GM10266 (cell line): ENCODE measurements around the gene CLEC18A.
"Not testable (repeated sequence)": the region's sequence is repeated elsewhere in the genome, so short reads cannot be mapped to it uniquely, and the experiment has no call there.

Experiments
- DNase-seq: peaks from one replicate; pipeline ENCODE4 v3.0.0; 2012; ENCODE audit errors: extremely low spot score

Gene CLEC18A

DNA sequence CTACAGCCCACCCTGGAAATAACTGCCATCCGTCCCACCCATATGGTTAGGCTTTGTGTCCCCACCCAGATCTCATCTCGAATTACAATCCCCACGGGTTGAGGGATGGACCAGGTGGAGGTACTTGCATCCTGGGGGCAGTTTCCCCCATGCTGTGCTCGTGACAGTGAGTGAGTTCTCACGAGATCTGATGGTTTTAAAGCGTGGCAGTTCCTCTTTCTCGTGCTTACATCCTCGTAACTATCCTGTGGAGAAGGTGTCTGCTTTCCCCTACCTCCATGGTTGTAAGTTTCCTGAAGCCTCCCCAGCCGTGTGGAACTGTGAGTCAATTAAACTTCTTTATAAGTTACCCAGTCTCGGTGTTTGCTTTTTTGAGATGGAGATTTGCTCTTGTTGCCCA is 17.0 kb downstream of the CLEC18A start:
- not testable (repeated sequence) for DNase-seq

DNA sequence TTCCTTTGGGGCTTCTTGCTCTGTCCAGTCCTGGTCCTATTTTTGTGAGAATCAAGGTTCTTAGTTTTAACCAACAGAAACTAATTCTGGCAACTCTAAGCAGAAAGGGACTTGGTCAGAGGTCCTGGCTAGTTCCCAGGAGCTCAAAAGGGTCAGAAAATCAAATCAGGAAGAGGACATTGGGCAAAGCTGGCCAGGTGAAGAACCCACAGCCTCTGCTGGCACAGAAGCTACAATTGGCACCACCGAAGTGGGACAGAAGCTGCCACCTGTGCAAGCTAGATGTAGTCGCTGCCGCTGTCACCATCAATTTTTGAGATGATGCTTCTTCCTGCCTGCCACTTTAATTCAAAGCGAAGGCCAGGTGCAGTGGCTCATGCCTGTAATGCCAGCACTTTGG is 18.5 kb downstream of the CLEC18A start:
- DNase-seq = not testable (repeated sequence)

DNA sequence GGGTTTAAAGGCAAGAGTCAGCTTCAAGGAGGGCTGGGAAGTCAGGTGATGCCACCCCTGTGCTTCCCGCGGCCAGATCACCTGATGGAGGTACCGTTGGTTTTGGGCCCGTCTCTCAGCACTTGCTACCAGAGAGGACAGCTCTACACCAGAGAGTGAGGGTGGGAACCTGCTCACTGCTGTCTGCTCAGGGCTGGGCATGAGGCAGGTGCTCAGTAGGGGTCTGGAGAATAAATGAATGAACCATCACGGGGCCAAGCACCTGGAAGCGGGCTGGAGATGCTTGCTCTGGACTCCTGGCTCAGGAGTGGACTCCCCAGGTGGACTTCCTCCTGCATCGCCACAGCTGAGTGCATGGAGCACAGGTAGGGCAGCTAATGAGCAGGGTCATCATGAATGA is 21.0 kb downstream of the CLEC18A start:
- not testable (repeated sequence) for DNase-seq

DNA sequence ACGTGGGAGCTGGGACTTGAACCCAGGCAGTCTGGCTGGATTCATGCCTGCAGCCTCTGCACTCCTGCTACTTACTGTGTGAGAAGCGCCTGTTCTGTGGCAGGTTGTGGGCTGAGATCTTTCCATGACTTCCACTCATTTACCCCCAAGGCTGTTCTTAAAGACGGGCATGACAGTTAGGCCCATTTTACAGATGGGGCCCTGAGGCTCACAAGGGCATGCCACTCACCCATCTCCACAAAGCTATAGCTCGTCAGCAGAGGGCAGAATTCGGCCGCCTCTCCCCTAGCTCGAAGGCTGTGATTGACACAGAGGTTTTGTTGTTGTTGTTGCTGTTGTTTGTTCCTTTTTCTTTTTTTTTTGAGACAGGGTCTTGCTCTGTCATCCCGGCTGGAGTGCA is 21.8 kb downstream of the CLEC18A start:
- DNase-seq = not testable (repeated sequence)

DNA sequence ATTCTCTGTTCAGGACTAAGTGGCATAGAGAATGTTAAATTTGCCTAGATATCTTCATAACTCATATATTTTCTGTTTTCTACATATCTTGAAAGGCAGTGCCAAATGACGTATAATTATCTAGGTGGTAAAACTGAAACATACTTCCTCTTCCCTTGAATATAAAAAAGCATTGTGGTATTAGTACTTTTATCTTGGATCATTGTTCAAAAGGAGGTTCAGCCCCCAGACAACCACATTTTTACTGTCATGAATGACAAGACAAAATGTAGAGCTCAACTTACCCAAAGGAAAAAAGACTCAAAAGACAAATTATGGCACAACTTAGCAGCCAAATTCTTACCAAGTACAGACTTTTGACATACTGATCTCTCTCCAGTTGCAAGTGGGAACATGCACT is 34.1 kb downstream of the CLEC18A start:
- not testable (repeated sequence) for DNase-seq

DNA sequence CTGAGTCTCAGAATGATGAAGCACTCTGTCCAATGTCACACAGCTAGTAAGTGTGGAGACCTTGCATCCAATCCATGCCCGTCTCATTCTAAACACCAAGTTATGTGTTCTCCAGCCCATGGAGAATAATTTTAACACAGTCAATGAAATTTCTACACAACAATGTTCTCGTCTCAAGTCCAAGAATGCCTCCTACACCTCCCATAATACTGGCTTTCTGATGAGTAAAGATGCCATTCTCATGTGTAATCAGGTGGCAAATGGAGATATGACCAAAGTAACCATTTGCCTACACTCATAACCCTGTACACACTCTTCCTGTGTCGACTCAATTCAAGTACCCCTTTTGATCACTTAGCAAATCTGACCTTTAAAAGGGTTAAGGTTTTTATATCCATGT is 46.8 kb downstream of the CLEC18A start:
- DNase-seq = not testable (repeated sequence)

DNA sequence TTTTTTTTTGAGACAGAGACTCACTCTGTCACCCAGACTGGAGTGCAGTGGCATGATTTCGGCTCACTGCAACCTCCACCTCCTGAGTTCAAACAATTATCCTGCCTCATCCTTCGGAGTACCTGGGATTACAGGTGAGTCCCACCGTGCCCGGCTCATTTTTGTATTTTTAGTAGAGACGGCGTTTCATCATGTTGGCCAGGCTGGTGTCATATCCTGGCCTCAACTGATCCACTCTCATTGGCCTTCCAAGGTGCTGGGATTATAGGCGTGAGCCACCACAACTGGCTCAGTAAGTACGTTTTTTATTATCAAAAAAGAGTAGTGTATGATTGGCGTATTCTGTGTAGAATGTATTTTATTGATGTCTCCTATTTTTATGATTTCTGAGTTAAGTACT is 48.7 kb downstream of the CLEC18A start:
- not testable (repeated sequence) for DNase-seq

DNA sequence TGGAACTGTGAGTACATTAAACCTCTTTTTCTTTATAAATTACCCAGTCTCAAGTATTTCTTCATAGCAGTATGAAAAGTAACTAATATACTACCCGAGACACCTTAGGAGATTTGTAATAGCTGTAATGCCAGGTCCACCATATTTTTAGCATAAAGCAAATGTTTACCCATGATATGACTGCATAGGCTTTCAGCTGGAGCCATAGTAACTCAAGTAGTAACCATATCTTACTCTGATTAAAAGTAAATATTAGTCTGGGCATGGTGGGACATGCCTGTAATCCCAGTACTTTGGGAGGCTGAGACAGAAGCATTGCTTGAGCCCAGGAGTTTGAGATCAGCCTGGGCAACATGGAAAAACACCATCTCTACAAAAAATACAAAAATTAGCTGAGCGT is 52.4 kb downstream of the CLEC18A start:
- DNase-seq = not testable (repeated sequence)

DNA sequence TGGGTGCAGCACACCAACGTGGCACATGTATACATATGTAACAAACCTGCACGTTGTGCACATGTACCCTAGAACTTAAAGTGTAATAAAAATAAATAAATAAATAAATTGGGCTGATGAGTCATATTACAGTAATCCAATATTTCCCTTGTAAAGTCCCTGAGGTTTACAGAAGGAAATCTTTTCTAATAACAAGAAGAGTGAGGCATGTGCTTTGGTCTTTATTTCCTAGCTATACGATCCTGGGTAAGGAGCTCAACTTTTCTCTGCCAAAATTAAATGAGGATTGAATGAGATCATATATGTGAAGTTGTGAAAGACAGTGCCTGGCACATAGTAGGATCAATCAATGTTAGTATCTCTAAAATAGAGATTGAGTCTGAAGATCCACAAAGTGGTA is 57.5 kb downstream of the CLEC18A start:
- not testable (repeated sequence) for DNase-seq

DNA sequence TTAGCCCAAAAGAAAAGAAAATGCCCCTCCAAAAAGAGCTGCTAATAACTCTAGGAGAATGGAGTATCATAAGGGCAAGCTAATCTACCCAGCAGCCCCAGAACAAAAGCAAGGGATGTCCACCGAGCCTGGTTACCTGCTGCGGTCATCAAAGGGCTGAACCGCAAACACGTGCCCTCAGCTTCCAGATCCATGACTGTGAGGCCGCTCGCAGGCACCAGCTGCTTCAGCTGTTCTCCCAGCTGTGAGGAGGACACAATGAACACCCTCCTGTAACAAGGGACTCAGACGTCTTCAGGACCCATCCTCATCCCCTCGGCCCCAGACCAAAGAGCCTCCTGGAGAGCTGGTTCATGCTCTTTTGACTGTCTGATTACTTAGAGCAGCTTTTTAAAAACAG is 59.5 kb downstream of the CLEC18A start:
- not testable (repeated sequence) for DNase-seq

DNA sequence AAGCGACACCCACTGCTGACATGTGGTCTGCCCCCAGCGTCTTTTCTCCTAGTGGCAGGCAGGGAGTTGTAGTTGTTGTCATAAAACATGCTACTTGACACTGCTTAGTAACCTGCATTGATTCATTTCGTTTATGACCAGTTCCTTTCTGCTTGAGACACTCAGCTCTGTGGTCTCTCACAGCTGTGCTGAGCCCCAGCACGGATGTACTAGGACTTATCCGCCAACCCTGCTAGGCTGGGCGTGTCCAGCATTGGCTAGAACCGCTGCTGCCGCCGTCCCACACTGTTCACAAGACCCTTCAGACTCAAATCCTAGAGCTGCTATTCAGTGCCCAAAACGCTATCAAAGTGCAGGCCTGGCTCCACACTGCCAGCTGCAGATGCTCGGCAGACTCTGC is 60.0 kb downstream of the CLEC18A start:
- not testable (repeated sequence) for DNase-seq

DNA sequence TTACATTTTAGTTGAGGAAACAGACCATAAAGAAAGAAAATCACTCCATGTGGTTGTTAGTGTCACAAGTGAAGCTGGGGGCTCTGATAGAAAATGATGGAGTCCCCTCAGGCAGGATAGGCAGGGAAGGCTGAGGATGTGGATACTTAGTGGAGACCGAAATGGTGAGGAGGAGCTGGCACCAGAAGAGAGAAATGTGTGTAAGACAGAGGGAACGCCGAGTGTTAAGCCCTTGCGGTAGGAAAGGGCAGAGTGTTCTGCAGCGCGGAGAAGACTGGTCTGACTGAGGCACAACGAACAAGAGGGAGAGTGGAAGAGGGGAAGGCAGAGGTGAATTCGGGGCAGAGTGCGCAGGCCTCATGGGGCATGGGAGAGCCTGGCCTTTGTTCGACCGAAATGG is 61.2 kb downstream of the CLEC18A start:
- DNase-seq = not testable (repeated sequence)

DNA sequence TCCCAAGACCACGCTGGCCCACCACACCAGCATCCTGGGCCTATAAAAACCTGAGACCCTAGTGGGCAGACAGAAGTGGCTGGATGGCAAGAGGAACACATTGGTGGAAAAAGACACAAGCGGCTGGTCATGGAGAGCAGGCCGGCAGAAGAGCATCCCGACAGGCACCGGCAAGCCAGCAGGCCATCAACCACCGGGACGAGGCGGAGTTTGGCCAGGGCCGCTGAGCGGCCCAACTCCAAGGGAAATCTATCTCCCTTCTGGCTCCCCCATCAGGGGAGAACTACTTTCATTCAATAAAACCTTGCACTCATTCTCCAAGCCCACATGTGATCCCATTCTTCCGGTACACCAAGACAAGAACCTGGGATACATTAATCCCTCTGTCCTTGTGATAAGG is 61.8 kb downstream of the CLEC18A start:
- DNase-seq = not testable (repeated sequence)
